ENCODE results near the gene PRC1.

GRCh38 chr15:90960298-90961091, 33.8 kb downstream of the PRC1 start:
- TF ChIP-seq CTCF (IDR thresholded peaks at IDR 0.05; ENCODE audit: low read length) = no peak
- TF ChIP-seq EZH2phosphoT487 (IDR thresholded peaks at IDR 0.05; ENCODE audit: low read length) = no peak
